ENCODE data around the gene ENO1.
A peak's percentile ranks its signal among the peaks of the same experiment; 100 is the strongest.

Gene ENO1

DNA sequence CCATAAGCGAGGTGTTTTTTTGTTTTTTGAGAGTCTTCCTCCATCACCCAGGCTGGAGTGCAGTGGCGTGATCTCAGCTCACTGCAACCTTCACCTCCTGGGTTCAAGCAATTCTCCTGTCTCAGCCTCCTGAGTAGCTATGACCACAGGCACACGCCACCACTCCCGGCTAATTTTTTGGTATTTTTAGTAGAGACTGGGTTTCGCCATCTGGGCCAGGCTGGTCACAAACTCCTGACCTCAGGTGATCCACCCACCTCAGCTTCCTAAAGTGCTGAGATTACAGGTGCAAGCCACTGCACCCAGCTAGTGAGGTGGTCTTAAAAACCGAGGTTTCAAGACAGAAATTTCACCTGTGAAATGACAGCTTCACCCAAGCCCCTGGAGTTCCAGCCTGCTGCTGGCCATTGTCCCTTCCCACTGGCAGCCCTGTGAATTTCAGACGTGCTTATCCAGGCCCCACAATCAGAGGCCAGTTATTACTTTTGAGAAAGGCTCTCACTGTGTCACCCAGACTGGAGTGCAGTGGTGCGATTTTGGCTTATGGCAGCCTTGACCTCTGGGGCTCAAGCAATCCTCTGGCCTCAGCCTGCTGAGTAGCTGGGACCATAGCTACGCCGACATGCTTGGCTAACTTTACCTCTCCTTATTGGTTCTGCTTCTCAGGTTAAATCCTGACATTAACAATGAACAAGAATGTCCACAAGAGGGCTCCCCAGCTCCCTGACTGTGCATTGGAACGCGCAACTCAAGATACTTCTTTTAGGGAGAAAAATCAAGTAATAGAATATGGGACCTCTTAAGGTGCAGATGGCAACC lies 19.4 kb downstream of the ENO1 start:
- Mint-ChIP-seq H3K4me1 (peaks cover 52% of the 10 kb centered on the region), H3K27me3 (no peaks in the 10 kb centered on the region), H3K9me3 (no peaks in the 10 kb centered on the region), H3K36me3 (peaks cover 70% of the 10 kb centered on the region), H3K27ac (peak overlapping the region; percentile 78), H3K4me3 (no peak overlapping the region)
- CTCF ChIA-PET = interaction anchor here (0.6 to 4.2 kb wide), 19 partner anchors 8 to 324 kb away, joined by 3 to 37 read pairs (median 4); partner anchors contain the start of gene ENO1
- DNase-seq = peak; percentile 67

- Mint-ChIP-seq H3K9me3 (no peaks in the 10 kb centered on the region), H3K27me3 (no peaks in the 10 kb centered on the region), H3K4me3 (no peak overlapping the region), H3K4me1 (peaks cover 42% of the 10 kb centered on the region), H3K36me3 (peaks cover 61% of the 10 kb centered on the region), H3K27ac (peak overlapping the region; percentile 71)
- CTCF ChIA-PET = interaction anchor here (0.6 to 4.2 kb wide), 11 partner anchors 9 to 323 kb away, joined by 3 to 37 read pairs (median 3); no protein-coding TSS in a partner anchor
- no peak for DNase-seq
Observed at GRCh38 chr1:8858112-8858668, 20.3 kb downstream of the ENO1 start.

- H3K4me3 Mint-ChIP-seq = no peak overlapping the region
- peaks cover 48% of the 10 kb centered on the region for H3K36me3 Mint-ChIP-seq
- H3K4me1 Mint-ChIP-seq = peaks cover 32% of the 10 kb centered on the region
- CTCF ChIA-PET = interaction anchor here (1.2 to 4.2 kb wide), 3 partner anchors 8 to 148 kb away, joined by 3 to 37 read pairs (median 7); no protein-coding TSS in a partner anchor
- H3K27ac Mint-ChIP-seq = no peak overlapping the region
- H3K9me3 Mint-ChIP-seq = no peaks in the 10 kb centered on the region
- H3K27me3 Mint-ChIP-seq = no peaks in the 10 kb centered on the region
- DNase-seq = no peak
Observed at GRCh38 chr1:8856689-8857412, 21.6 kb downstream of the ENO1 start.

DNA sequence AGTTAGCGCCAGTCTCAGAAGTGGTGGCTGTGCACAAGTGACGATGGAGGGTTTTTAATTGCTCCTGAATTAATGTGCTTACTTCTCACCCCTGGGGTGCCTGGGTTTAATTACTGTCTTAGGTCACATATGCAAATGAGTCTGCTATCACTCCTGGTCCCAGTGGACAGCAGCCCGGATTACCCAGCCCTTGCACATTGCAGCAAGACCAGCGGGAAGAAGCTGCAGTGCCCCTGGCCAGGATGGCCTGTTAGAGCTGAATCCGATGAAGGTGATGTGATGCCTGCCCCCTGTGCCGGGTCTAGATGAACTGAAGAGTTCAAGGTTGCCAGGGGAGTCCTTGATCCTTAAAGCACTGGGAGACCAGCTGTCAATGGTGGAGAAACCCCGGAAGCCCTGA lies 24.2 kb downstream of the ENO1 start:
- Mint-ChIP-seq H3K27ac (no peak overlapping the region), H3K27me3 (no peaks in the 10 kb centered on the region), H3K4me1 (peaks cover 13% of the 10 kb centered on the region), H3K9me3 (no peaks in the 10 kb centered on the region), H3K36me3 (peaks cover 28% of the 10 kb centered on the region), H3K4me3 (no peak overlapping the region)
- no peak for DNase-seq
- CTCF ChIA-PET = no interaction called here

DNA sequence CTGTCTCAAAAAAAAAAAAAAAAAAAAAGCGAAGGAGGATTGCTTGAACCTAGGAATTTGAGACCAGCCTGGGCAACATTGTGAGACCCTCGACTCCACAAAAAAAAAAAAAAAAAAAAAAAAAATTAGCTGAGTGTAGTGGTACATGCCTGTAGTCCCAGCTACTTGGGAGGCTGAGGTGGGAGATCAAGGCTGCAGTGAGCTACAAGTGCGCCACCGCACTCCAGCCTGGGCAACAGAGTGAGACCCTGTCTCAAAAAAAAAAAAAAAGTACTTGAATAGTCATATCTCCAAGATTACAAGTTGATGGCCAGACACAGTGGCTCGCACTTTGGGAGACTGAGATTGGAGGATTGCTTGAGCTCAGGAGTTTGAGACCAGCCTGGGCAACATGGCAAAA lies 27.4 kb downstream of the ENO1 start:
- H3K9me3 Mint-ChIP-seq = no peaks in the 10 kb centered on the region
- no peak overlapping the region for H3K27ac Mint-ChIP-seq
- no peak for DNase-seq
- H3K36me3 Mint-ChIP-seq = peaks cover 1% of the 10 kb centered on the region
- H3K4me3 Mint-ChIP-seq = no peak overlapping the region
- peaks cover 9% of the 10 kb centered on the region for H3K4me1 Mint-ChIP-seq
- H3K27me3 Mint-ChIP-seq = peaks cover 4% of the 10 kb centered on the region
- CTCF ChIA-PET = interaction anchor here (0.6 to 4.4 kb wide), 2 partner anchors 10 to 290 kb away, joined by 4 to 46 read pairs; no protein-coding TSS in a partner anchor

DNA sequence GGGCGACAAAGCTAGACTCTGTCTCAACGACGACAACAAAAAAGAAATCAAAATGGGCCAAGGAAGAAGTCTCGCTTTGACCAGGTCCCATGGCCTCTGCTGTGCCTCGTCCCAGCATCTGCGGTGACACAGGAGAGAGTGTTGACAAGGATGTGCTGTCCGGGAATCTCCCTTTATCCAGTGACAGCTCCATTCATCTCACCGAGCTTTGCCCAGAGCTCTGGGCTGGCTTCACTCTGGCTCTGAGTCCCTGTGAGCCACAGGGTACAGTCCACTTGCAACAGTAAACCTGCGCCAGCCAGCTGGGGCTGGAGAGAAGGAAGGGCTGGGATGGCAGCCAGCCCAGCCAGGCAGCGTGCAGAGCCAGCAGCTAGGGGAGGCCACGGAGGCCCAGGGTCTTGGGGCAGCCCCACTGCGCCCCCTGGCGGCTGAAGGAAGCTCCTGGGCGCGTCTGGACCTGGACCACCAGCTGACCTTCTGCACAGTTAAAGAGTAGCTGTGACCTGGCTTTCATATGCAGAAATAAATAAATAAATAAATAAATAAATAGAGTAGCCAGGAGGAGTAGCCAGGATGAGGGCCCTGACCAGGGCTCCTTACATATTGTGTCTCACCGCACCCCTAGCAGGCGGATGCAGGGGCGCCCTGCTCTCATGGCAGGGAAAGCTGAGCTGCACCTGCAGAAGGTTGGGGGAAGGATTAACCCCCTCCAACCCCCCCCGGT lies 29.7 kb downstream of the ENO1 start:
- peak; percentile 81 for DNase-seq
- peaks cover 9% of the 10 kb centered on the region for H3K4me1 Mint-ChIP-seq
- no peak overlapping the region for H3K27ac Mint-ChIP-seq
- CTCF ChIA-PET = interaction anchor here (0.6 to 4.4 kb wide), 57 partner anchors 9 to 834 kb away, joined by 3 to 46 read pairs (median 4); no protein-coding TSS in a partner anchor
- no peak overlapping the region for H3K4me3 Mint-ChIP-seq
- no peaks in the 10 kb centered on the region for H3K9me3 Mint-ChIP-seq
- H3K27me3 Mint-ChIP-seq = peaks cover 26% of the 10 kb centered on the region
- no peaks in the 10 kb centered on the region for H3K36me3 Mint-ChIP-seq

GRCh38 chr1:8847990-8848389 lies 30.5 kb downstream of the ENO1 start:
- H3K27me3 Mint-ChIP-seq = peaks cover 34% of the 10 kb centered on the region
- no peak overlapping the region for H3K4me3 Mint-ChIP-seq
- no peak overlapping the region for H3K27ac Mint-ChIP-seq
- no peaks in the 10 kb centered on the region for H3K36me3 Mint-ChIP-seq
- H3K9me3 Mint-ChIP-seq = no peaks in the 10 kb centered on the region
- CTCF ChIA-PET = interaction anchor here (0.8 to 4.4 kb wide), 28 partner anchors 9 to 833 kb away, joined by 3 to 46 read pairs (median 6); no protein-coding TSS in a partner anchor
- no peak for DNase-seq
- peaks cover 9% of the 10 kb centered on the region for H3K4me1 Mint-ChIP-seq

- no peak for DNase-seq
- no peak overlapping the region for H3K27ac Mint-ChIP-seq
- H3K27me3 Mint-ChIP-seq = peaks cover 37% of the 10 kb centered on the region
- no peaks in the 10 kb centered on the region for H3K9me3 Mint-ChIP-seq
- no peaks in the 10 kb centered on the region for H3K36me3 Mint-ChIP-seq
- H3K4me3 Mint-ChIP-seq = no peak overlapping the region
- CTCF ChIA-PET = interaction anchor here (0.6 to 1.2 kb wide), 3 partner anchors 18 to 240 kb away, joined by 3 read pairs; no protein-coding TSS in a partner anchor
- peaks cover 9% of the 10 kb centered on the region for H3K4me1 Mint-ChIP-seq
Observed at GRCh38 chr1:8846263-8846662, 32.2 kb downstream of the ENO1 start.

- peaks cover 9% of the 10 kb centered on the region for H3K4me1 Mint-ChIP-seq
- H3K36me3 Mint-ChIP-seq = no peaks in the 10 kb centered on the region
- no peak for DNase-seq
- H3K9me3 Mint-ChIP-seq = no peaks in the 10 kb centered on the region
- no peak overlapping the region for H3K27ac Mint-ChIP-seq
- H3K27me3 Mint-ChIP-seq = peaks cover 41% of the 10 kb centered on the region
- H3K4me3 Mint-ChIP-seq = no peak overlapping the region
- CTCF ChIA-PET = interaction anchor here (0.6 to 1.2 kb wide), 3 partner anchors 17 to 379 kb away, joined by 3 read pairs; no protein-coding TSS in a partner anchor
Observed at GRCh38 chr1:8845104-8846097, 33.1 kb downstream of the ENO1 start.

GRCh38 chr1:8844501-8845006 lies 33.9 kb downstream of the ENO1 start:
- Mint-ChIP-seq H3K27me3 (peaks cover 43% of the 10 kb centered on the region), H3K4me3 (no peak overlapping the region), H3K9me3 (no peaks in the 10 kb centered on the region), H3K4me1 (peaks cover 8% of the 10 kb centered on the region), H3K27ac (no peak overlapping the region), H3K36me3 (no peaks in the 10 kb centered on the region)
- CTCF ChIA-PET = no interaction called here
- DNase-seq = no peak

GRCh38 chr1:8841395-8841794 lies 37.1 kb downstream of the ENO1 start:
- no peak overlapping the region for H3K27ac Mint-ChIP-seq
- H3K9me3 Mint-ChIP-seq = no peaks in the 10 kb centered on the region
- no peaks in the 10 kb centered on the region for H3K36me3 Mint-ChIP-seq
- H3K27me3 Mint-ChIP-seq = peaks cover 44% of the 10 kb centered on the region
- no peak for DNase-seq
- CTCF ChIA-PET = no interaction called here
- no peaks in the 10 kb centered on the region for H3K4me1 Mint-ChIP-seq
- no peak overlapping the region for H3K4me3 Mint-ChIP-seq

DNA sequence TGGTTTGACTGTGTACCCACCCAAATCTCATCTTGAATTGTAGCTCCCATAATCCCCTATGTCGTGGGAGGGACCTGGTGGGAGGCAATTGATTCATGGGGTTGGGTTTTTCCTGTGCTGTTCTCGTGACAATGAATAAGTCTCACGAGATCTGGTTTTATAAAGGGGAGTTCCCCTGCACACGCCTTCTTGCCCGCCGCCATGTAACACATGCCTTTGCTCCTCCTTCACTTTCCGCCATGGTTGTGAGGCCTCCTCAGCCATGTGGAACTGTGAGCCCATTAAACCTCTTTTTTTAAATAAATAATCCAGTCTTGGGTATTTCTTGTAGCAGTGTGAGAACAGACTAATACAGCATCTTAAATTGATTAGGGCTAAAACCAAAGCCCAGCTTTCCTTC lies 38.5 kb downstream of the ENO1 start:
- no peak for DNase-seq
- CTCF ChIA-PET = interaction anchor here (1.5 to 3.0 kb wide), 2 partner anchors 9 to 165 kb away, joined by 3 to 24 read pairs; no protein-coding TSS in a partner anchor
- no peak overlapping the region for H3K4me3 Mint-ChIP-seq
- H3K27me3 Mint-ChIP-seq = peaks cover 38% of the 10 kb centered on the region
- no peak overlapping the region for H3K27ac Mint-ChIP-seq
- H3K9me3 Mint-ChIP-seq = no peaks in the 10 kb centered on the region
- H3K4me1 Mint-ChIP-seq = no peaks in the 10 kb centered on the region
- no peaks in the 10 kb centered on the region for H3K36me3 Mint-ChIP-seq
